OCI-LY7 (cell line): ENCODE data around the gene MBD3L2. TPM values are rescaled to one million over a fixed set of nuclear protein-coding genes. Genes with fewer than 3 reads are reported as not detected.
"Not testable (repeated sequence)": the region's sequence is repeated elsewhere in the genome, so short reads cannot be mapped to it uniquely, and the experiment has no call there.

Experiments
- BruUV-seq: library from RNA; stranded (reverse); fragments of 400-500 nt; replicated peaks from 2 replicates; lab custom pipeline; 2021; lab: Mats Ljungman, UMichigan
- CTCF ChIA-PET: fragments of 300-600 bp; sonication (Branson Sonifier 250); formaldehyde crosslinking; loops from one replicate; lab custom pipeline; 2022; ENCODE audit warnings: antibody characterized with exemption; ENCODE audit not compliant: unreplicated experiment; lab: Charles Lee
- POLR2A ChIA-PET: fragments of 300-600 bp; sonication (Branson Sonifier 250); formaldehyde crosslinking; loops from one replicate; lab custom pipeline; 2022; ENCODE audit warnings: antibody characterized with exemption; lab: Charles Lee
- DNase-seq: peaks from one replicate; pipeline ENCODE4 v3.0.0-alpha.2; 2015; ENCODE audit warnings: low spot score
- H2AFZ ChIP-seq: fragments of 200-600 bp; sonication (generic), shearing (Covaris generic); 2 replicates; pipeline ENCODE4 v1.6.1; 2014; ENCODE audit warnings: mild to moderate bottlenecking, antibody characterized with exemption, low read length, moderate library complexity
- H3K27ac ChIP-seq: fragments of 200-600 bp; sonication (generic); 2 replicates; pipeline ENCODE4 v1.5.1; 2014; ENCODE audit warnings: mixed run types, low read depth, mild to moderate bottlenecking, moderate library complexity, low read length, inconsistent platforms; ENCODE audit not compliant: poor library complexity, severe bottlenecking
- H3K36me3 ChIP-seq: fragments of 200-600 bp; sonication (generic); 2 replicates; pipeline ENCODE4 v1.6.1; 2014; ENCODE audit warnings: mild to moderate bottlenecking, antibody characterized with exemption, low read length, moderate library complexity, mixed read lengths; ENCODE audit not compliant: insufficient read depth
- H3K4me1 ChIP-seq: fragments of 200-600 bp; sonication (generic); 2 replicates; pipeline ENCODE4 v1.5.1; 2014; ENCODE audit warnings: mild to moderate bottlenecking, low read length; ENCODE audit not compliant: insufficient read depth, poor library complexity, severe bottlenecking
- H3K4me2 ChIP-seq: fragments of 200-600 bp; sonication (generic); 2 replicates; pipeline ENCODE4 v1.6.1; 2014; ENCODE audit warnings: mild to moderate bottlenecking, low read length
- H3K4me3 ChIP-seq: fragments of 200-600 bp; sonication (generic); 2 replicates; pipeline ENCODE4 v1.5.1; 2014; ENCODE audit warnings: mild to moderate bottlenecking, low read depth, low read length; ENCODE audit not compliant: poor library complexity, severe bottlenecking
- H3K79me2 ChIP-seq: fragments of 200-600 bp; sonication (generic); 2 replicates; pipeline ENCODE4 v1.6.1; 2016; ENCODE audit warnings: low read depth, mild to moderate bottlenecking, low read length, moderate library complexity, mixed read lengths; ENCODE audit not compliant: insufficient read depth
- H3K9me2 ChIP-seq: fragments of 200-600 bp; sonication (generic); 2 replicates; pipeline ENCODE4 v1.6.1; 2016; ENCODE audit warnings: mild to moderate bottlenecking, low read length, mixed read lengths; ENCODE audit not compliant: insufficient read depth
- H3K9me3 ChIP-seq: fragments of 200-600 bp; sonication (generic); 2 replicates; pipeline ENCODE4 v1.6.1; 2014; ENCODE audit warnings: mild to moderate bottlenecking, mixed run types, low read length, mixed read lengths
- H4K20me1 ChIP-seq: fragments of 200-600 bp; sonication (generic); 2 replicates; pipeline ENCODE4 v1.6.1; 2014; ENCODE audit warnings: mild to moderate bottlenecking, antibody characterized with exemption, low read length, moderate library complexity, mixed read lengths; ENCODE audit not compliant: insufficient read depth
- EZH2phosphoT487 ChIP-seq: fragments of 200-600 bp; sonication (generic); IDR thresholded peaks from 2 replicates; pipeline ENCODE4 v1.6.1; 2018; ENCODE audit warnings: low read depth, borderline replicate concordance, mild to moderate bottlenecking, mixed run types, antibody characterized with exemption, low read length, moderate library complexity, mixed read lengths
- intact Hi-C: fragments of 100-400 bp; cut with micrococcal nuclease; formaldehyde crosslinking; loops from one replicate; pipeline ENCODE4 v1.10.0; 2022; ENCODE audit not compliant: unreplicated experiment
- total RNA-seq, 2 experiments: library from RNA; depleted of rRNA in 1 of 2; stranded (reverse); fragments of >200 nt in 1 of 2; shearing (Covaris generic) in 1 of 2; gene quantifications; 2 replicates each; pipeline ENCODE4 v1.2.3, GENCODE V29; 2014 to 2022
- TF ChIP-seq, protein P1 (sequence below): fragments of 200-600 bp; sonication (generic); conservative IDR thresholded peaks from 2 replicates; pipeline ENCODE4 v1.5.1; 2014; ENCODE audit warnings: mild to moderate bottlenecking, antibody characterized with exemption, low read length, moderate library complexity, mixed read lengths

The MBD3L2 gene
- total RNA-seq, 2 experiments from 2014 or later: not detected

GRCh38 chr19:7063339-7063738 lies 14.2 kb downstream of the MBD3L2 start:
- Histone ChIP-seq H4K20me1 (no peaks in the 10 kb centered on the region), H3K79me2 (no peaks in the 10 kb centered on the region), H3K36me3 (no peaks in the 10 kb centered on the region), H3K4me3 (no peak overlapping the region), H3K27ac (no peak overlapping the region), H3K9me2 (no peaks in the 10 kb centered on the region), H3K9me3 (no peaks in the 10 kb centered on the region), H3K4me2 (no peak overlapping the region), H2AFZ (no peak overlapping the region), H3K4me1 (peaks cover under 1% of the 10 kb centered on the region)
- ChIA-PET POLR2A (no interaction called here), CTCF (no interaction called here)
- TF ChIP-seq, protein P1, sequence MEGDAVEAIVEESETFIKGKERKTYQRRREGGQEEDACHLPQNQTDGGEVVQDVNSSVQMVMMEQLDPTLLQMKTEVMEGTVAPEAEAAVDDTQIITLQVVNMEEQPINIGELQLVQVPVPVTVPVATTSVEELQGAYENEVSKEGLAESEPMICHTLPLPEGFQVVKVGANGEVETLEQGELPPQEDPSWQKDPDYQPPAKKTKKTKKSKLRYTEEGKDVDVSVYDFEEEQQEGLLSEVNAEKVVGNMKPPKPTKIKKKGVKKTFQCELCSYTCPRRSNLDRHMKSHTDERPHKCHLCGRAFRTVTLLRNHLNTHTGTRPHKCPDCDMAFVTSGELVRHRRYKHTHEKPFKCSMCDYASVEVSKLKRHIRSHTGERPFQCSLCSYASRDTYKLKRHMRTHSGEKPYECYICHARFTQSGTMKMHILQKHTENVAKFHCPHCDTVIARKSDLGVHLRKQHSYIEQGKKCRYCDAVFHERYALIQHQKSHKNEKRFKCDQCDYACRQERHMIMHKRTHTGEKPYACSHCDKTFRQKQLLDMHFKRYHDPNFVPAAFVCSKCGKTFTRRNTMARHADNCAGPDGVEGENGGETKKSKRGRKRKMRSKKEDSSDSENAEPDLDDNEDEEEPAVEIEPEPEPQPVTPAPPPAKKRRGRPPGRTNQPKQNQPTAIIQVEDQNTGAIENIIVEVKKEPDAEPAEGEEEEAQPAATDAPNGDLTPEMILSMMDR: no peak
- TF ChIP-seq EZH2phosphoT487: no peak
- no peak for DNase-seq
- BruUV-seq: no TSS peak
- intact Hi-C loops: no loop called here

DNA sequence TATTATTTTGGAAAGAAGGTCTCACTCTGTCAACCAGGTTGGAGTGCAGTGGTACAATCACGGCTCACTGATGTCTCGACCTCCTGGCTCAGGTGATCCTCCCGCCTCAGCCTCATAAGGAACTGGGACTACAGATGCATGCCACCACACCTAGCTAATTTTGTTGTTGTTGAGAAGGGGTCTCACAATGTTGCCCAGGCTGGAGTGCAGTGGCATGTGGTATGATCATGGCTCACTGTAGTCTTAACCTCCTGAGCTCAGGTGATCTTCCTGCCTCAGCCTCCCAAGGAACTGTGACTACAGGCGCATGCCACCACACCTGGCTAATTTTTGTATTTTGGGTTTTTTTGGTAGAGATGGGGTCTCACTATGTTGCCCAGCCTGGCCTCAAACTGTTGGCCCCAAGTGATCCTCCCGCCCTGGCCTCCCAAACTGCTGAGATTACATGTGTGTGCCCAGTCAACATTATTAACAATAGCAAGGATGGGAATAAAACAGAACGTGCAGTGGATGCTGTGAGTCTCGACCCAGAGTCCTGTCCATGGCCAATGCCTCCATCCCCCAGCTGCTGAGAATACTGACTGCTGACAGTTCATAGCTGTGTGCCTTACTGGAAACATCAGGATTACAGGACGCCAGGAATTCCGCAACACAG lies 14.8 kb downstream of the MBD3L2 start:
- no peak for TF ChIP-seq EZH2phosphoT487
- TF ChIP-seq, protein P1: no peak
- H3K27ac ChIP-seq: no peak overlapping the region
- intact Hi-C loops: no loop called here
- H3K4me2 ChIP-seq: no peak overlapping the region
- no peak overlapping the region for H3K4me3 ChIP-seq
- H3K36me3 ChIP-seq: no peaks in the 10 kb centered on the region
- BruUV-seq: no TSS peak
- H2AFZ ChIP-seq: no peak overlapping the region
- POLR2A ChIA-PET: interaction anchor here (1.1 kb wide), 1 partner anchor 262 kb away, joined by 4 read pairs; no protein-coding TSS in a partner anchor
- peaks cover 6% of the 10 kb centered on the region for H3K4me1 ChIP-seq
- H3K9me2 ChIP-seq: no peaks in the 10 kb centered on the region
- H4K20me1 ChIP-seq: no peaks in the 10 kb centered on the region
- no peaks in the 10 kb centered on the region for H3K9me3 ChIP-seq
- CTCF ChIA-PET: no interaction called here
- H3K79me2 ChIP-seq: no peaks in the 10 kb centered on the region
- no peak for DNase-seq

- POLR2A ChIA-PET: interaction anchor here (0.6 to 1.2 kb wide), 2 partner anchors 32 to 138 kb away, joined by 3 to 4 read pairs; no protein-coding TSS in a partner anchor
- H3K79me2 ChIP-seq: peaks cover 19% of the 10 kb centered on the region
- H3K27ac ChIP-seq, H3K4me3 ChIP-seq, intact Hi-C loops, H3K9me2 ChIP-seq, DNase-seq, H4K20me1 ChIP-seq, H3K4me2 ChIP-seq, CTCF ChIA-PET, H3K9me3 ChIP-seq, BruUV-seq, H2AFZ ChIP-seq: not testable (repeated sequence)
- H3K36me3 ChIP-seq: peaks cover 12% of the 10 kb centered on the region
- peaks cover 16% of the 10 kb centered on the region for H3K4me1 ChIP-seq
- TF ChIP-seq, protein P1: peak; percentile 34; the same call in 1 of the 2 replicates
These were observed 18.0 kb downstream of the MBD3L2 start for GRCh38 chr19:7067122-7067521.
